Measurements from ENCODE around the gene BTBD7. TPM values are rescaled to one million over a fixed set of nuclear protein-coding genes. Genes with fewer than 3 reads are reported as not detected.

Gene BTBD7
- total RNA-seq, 1 donor from 2014 or later: 39.4 TPM

GRCh38 chr14:93306812-93307211 lies 26.0 kb downstream of the BTBD7 start:
- no peak overlapping the region for H3K4me3 ChIP-seq
- intact Hi-C loops (cut with DNase I): no loop called here
- ATAC-seq (no peak), DNase-seq (no peak)
- no peak for TF ChIP-seq CTCF (IDR thresholded peaks at IDR 0.05)
- H3K27ac ChIP-seq: no peak overlapping the region
- H3K27me3 ChIP-seq (ENCODE audit: low read depth): no peaks in the 10 kb centered on the region
- peaks cover 28% of the 10 kb centered on the region for H3K4me1 ChIP-seq
- no peaks in the 10 kb centered on the region for H3K36me3 ChIP-seq
- H3K9me3 ChIP-seq: no peaks in the 10 kb centered on the region

- Histone ChIP-seq H3K27ac (no peak overlapping the region), H3K4me3 (no peak overlapping the region), H3K27me3 (ENCODE audit: low read depth) (no peaks in the 10 kb centered on the region), H3K9me3 (no peaks in the 10 kb centered on the region), H3K4me1 (peaks cover 28% of the 10 kb centered on the region), H3K36me3 (no peaks in the 10 kb centered on the region)
- TF ChIP-seq CTCF (IDR thresholded peaks at IDR 0.05): no peak
- ATAC-seq: no peak
- intact Hi-C loops (cut with DNase I): no loop called here
- no peak for DNase-seq
Observed at GRCh38 chr14:93305725-93306418, 27.0 kb downstream of the BTBD7 start.

- H3K36me3 ChIP-seq: no peaks in the 10 kb centered on the region
- TF ChIP-seq CTCF (IDR thresholded peaks at IDR 0.05): no peak
- no peak overlapping the region for H3K4me3 ChIP-seq
- DNase-seq (no peak), ATAC-seq (no peak)
- H3K27ac ChIP-seq: no peak overlapping the region
- intact Hi-C loops (cut with DNase I): no loop called here
- H3K27me3 ChIP-seq (ENCODE audit: low read depth): no peaks in the 10 kb centered on the region
- H3K4me1 ChIP-seq: peaks cover 28% of the 10 kb centered on the region
- H3K9me3 ChIP-seq: no peaks in the 10 kb centered on the region
Observed at GRCh38 chr14:93304771-93305170, 28.1 kb downstream of the BTBD7 start.

GRCh38 chr14:93303659-93304058 lies 29.2 kb downstream of the BTBD7 start:
- peak in 1 of 2 donors; percentile 35 for ATAC-seq
- Histone ChIP-seq H3K9me3 (no peaks in the 10 kb centered on the region), H3K4me3 (no peak overlapping the region), H3K4me1 (peaks cover 28% of the 10 kb centered on the region), H3K27ac (no peak overlapping the region), H3K27me3 (ENCODE audit: low read depth) (no peaks in the 10 kb centered on the region), H3K36me3 (no peaks in the 10 kb centered on the region)
- TF ChIP-seq CTCF (IDR thresholded peaks at IDR 0.05): no peak
- DNase-seq: no peak
- intact Hi-C loops (cut with DNase I): no loop called here

- no peak for TF ChIP-seq CTCF (IDR thresholded peaks at IDR 0.05)
- H3K4me3 ChIP-seq: no peak overlapping the region
- ATAC-seq: no peak
- H3K4me1 ChIP-seq: peaks cover 28% of the 10 kb centered on the region
- H3K36me3 ChIP-seq: no peaks in the 10 kb centered on the region
- H3K9me3 ChIP-seq: no peaks in the 10 kb centered on the region
- intact Hi-C loops (cut with DNase I): no loop called here
- DNase-seq: no peak
- H3K27me3 ChIP-seq (ENCODE audit: low read depth): no peaks in the 10 kb centered on the region
- H3K27ac ChIP-seq: no peak overlapping the region
Observed at GRCh38 chr14:93302688-93303581, 29.9 kb downstream of the BTBD7 start.

Data from lower lobe of right lung (tissue), 2 donors.